ENCODE data around the gene MDFIC.
"Not testable (repeated sequence)": the region's sequence is repeated elsewhere in the genome, so short reads cannot be mapped to it uniquely, and the experiment has no call there.

The MDFIC gene

GRCh38 chr7:114922026-114922651 lies at the start of gene MDFIC:
TSS of gene MDFIC (plus strand) at chr7:114922094. CDS start at chr7:114923034, 940 bp downstream.
- DNase-seq (ENCODE audit: low spot score): peak; percentile 73

DNA sequence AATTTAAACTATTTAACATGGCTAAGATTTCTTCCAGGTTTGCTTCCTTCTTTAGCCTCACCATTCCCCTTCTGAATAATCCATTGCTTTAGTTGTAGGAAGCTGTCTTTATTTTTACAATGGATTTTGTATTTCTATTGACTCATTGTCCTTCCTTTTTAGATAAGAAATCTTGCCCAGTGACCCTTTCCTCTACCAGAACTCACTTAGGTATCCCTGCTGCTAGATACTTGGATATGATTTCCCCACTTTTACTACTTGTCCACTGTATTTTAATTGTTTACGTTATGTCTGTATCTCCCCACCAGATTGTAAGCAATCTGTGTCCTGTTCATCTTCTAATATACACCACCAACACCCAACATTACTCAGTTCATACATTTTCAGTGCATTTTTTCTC lies 47.7 kb upstream of the MDFIC start:
- DNase-seq (ENCODE audit: low spot score): no peak

- no peak for DNase-seq (ENCODE audit: low spot score)
These were observed 46.7 kb upstream of the MDFIC start for GRCh38 chr7:114875186-114875585.

DNA sequence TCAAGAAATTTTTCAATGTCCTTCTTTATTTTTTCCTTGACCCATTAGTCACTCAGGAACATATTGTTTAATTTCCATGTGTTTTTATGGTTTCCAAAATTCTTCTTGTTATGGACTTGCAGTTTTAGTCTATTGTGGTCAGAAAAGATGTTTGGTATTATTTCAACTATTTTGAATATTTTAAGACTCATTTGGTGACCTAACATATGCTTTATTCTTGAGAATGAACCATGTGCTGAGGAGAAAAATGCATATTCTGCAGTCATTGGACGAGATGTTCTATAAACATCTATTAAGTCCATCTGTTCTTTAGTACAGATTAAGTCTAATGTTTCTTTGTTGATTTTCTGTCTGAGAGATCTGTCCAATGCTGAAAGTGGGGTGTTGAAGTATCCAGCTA lies 42.3 kb upstream of the MDFIC start:
- DNase-seq (ENCODE audit: low spot score): no peak

DNA sequence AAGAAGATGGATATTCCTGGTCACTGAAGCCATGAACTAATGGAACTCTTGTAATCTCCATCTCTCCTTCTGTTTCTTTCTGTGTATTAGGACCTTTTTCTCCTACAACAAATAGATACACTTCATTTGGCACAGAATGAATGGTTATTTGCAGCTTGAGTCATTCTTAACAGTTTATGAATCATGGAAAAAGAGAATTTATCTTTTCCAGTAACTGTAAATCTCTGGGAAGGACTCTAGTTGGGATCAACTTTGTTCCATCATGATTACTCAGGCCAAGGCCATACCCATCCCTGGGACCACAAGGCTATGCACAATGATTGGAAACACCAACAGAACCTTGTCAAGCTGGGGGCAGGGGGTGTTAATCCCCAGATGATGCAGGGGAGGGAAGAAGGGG lies 36.1 kb upstream of the MDFIC start:
- DNase-seq (ENCODE audit: low spot score): no peak

DNA sequence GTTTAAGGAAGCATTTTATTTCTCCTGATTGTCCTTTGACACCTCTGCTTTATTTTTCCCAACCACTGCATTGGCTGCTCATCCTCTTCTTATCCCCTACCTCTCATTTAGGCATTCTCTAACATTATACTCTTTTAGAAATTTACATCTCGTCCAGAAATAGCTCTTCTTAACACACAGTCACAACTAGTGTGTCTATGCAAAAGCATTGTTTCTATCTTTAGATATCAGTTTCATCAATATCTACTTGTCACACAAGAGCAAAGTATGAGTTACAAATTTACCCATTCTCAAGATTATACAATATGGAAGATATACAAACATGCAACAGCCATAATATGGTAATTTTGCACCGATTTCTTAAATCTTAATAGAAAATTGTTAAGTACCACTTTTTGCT lies 35.7 kb upstream of the MDFIC start:
- no peak for DNase-seq (ENCODE audit: low spot score)

DNA sequence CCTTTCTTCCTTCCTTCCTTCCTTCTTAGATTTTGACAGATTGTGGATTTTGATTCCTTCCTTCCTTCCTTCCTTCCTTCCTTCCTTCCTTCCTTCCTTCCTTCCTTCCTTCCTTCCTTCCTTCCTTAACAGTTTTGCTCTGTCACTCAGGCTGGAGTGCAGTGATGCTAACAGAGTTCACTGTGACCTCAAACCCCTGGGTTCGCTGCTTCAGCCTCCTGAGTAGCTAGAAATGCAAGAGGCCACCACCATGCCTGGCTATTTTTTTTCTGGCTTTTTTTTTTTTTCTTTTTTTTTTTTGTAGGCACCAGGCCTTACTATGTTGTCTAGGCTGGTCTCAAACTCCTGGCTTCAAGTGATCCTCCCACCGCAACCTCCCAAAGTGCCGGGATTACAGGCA lies 32.8 kb upstream of the MDFIC start:
- not testable (repeated sequence) for DNase-seq (ENCODE audit: low spot score)

- peak; percentile 7 for DNase-seq (ENCODE audit: low spot score)
These were observed 32.1 kb upstream of the MDFIC start for GRCh38 chr7:114889646-114890285.

DNA sequence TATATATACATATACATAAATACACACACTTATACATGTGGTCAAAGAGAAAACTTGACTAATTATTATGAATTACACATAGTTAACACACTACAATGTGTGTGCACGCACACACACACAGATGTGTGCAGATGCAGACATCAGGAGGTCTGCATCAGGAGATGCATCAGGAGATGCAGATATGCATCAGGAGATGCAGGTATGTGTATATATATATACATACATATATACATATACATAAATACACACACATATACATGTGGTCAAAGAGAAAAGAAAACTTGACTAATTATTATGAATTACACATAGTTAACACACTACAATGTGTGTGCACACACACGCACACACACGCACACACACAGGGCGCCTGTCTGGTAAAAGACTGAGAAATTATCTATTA lies 31.3 kb upstream of the MDFIC start:
- DNase-seq (ENCODE audit: low spot score): no peak

GRCh38 chr7:114900127-114900526 lies 21.8 kb upstream of the MDFIC start:
- no peak for DNase-seq (ENCODE audit: low spot score)

- DNase-seq (ENCODE audit: low spot score): no peak
These were observed 20.1 kb upstream of the MDFIC start for GRCh38 chr7:114901771-114902170.

DNA sequence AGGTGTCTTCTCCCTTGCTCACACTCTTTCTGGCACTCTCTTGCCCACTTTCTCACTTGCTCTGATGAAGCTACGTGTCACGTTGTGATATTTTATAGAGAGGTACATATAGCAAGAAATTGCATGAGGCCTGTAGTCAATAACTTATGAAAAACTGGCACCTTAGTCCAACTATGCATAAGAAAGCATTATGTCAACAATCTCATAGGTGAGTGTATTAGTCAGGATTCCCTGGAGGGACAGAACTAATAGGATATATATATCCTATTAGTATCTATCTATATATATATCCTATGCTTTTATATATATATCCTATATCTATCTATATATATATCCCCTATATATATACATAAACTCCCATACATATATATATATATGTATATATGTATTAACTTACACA lies 18.8 kb upstream of the MDFIC start:
- DNase-seq (ENCODE audit: low spot score): no peak

GRCh38 chr7:114910787-114911186 lies 11.1 kb upstream of the MDFIC start:
- no peak for DNase-seq (ENCODE audit: low spot score)

GRCh38 chr7:114911411-114911810 lies 10.5 kb upstream of the MDFIC start:
- DNase-seq (ENCODE audit: low spot score): no peak

DNA sequence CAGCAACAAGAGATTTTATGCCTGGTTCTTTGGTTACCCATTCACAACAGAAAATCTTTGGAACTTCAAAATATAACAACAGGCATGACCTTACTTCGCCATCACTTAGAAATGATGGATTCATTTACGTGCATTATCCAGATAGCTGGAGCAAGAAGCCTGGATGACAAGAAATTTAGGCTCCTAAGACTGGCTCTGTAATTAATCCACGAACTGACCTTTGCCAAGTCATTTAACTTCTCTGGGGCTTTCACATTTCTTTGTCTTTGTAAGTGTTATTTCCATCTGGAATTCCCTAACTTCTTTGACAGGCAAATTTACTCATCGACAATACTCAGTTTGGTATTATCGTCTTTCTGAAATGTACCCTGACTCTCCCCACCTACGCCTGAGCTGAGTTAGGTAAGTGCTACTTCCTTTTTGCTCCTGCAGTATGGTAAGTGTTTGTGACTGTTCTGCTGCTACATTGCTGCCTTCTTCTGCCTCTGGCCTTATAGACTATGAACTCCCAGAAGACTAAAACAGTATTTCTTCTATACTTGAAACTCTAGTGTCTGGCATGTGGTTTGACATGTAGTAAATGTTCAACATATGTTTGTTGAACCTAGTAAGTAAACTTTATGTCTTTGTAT lies 5.5 kb upstream of the MDFIC start:
- no peak for DNase-seq (ENCODE audit: low spot score)

GRCh38 chr7:114917211-114917839 lies 4.6 kb upstream of the MDFIC start:
- no peak for DNase-seq (ENCODE audit: low spot score)

- DNase-seq (ENCODE audit: low spot score): no peak
These were observed 2.3 kb upstream of the MDFIC start for GRCh38 chr7:114919587-114919986.

GRCh38 chr7:114921631-114922025 lies 266 bp upstream of the MDFIC start:
- DNase-seq (ENCODE audit: low spot score): peak; percentile 17

- peak; percentile 56 for DNase-seq (ENCODE audit: low spot score)
These were observed 933 bp downstream of the MDFIC start for GRCh38 chr7:114922652-114923402.

DNA sequence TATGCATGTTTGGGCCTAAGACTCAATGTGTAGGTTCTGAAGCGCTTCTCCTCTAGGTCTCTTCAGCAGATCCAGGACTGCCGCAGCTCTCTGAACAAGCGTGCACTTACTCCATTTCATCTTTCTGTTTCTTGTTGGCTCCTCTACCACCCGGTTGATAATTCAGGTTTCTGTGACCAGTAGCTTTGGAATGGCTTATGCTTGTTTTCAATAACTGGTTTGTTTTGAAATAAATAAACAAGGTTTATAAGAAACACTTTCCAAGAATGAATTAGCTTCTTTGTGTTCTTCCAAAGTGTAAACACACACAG lies 1.5 kb downstream of the MDFIC start:
- no peak for DNase-seq (ENCODE audit: low spot score)

DNA sequence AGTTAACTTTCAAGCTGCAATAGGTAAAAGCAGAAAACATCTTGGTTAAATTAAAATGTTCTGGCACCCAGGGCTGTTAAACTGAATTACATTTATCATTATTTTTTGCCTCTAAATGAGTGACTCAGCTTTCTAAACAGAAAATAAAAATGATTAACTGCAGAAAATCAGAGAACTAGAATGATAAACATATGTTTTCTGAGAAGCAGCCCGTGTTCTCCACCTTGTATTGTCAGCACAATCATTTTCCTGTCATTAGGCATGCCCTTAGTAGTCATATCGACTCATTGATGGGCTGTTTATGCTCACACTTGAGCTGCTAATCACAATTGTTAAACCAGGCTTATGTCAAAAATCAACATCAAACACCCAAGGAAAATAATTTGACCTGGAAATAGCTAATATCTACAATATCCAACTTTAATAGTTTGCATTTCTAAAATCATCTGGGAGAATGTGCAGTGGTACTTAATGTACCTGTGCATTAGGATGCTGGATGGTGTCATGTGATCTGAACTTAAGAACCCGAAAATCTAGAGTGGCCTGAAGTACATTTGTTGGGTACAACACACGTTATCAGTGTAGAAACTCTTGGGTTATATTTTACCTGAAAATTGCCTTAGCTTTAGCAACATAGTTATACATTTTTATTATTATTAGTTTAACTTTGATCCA lies 2.3 kb downstream of the MDFIC start:
- no peak for DNase-seq (ENCODE audit: low spot score)

DNA sequence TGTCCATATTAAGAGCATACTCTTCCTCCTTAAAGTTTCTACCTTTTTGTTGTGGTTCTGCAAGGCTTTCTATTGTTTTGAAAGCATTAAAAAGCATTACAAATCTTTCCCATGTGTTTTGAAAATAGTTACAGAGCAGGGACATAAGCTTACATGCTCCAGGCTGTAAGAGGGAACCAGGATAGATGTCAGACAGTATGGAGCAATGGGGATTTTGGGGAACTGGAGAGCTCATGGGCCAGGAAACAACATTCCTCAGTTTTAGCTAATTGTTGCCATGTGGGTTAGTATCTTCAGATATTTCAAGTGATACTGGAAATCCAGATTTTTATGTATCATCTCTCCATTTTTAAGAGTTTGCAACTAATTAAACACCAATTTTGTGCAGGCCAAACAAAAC lies 3.5 kb downstream of the MDFIC start:
- DNase-seq (ENCODE audit: low spot score): no peak
